B cell (primary cell): Measurements from ENCODE around the gene PCGF1.

Experiments used
- CTCF ChIP-seq: fragments of 200-600 bp; IDR thresholded peaks from one replicate; pipeline ENCODE4 v1.8.0; 2022; ENCODE audit warnings: antibody characterized with exemption, mild to moderate bottlenecking
- EZH2 ChIP-seq: IDR thresholded peaks from 2 replicates; pipeline ENCODE4 v1.6.1; 2012; ENCODE audit warnings: borderline replicate concordance, low read depth, mild to moderate bottlenecking, moderate library complexity, low read length; ENCODE audit not compliant: insufficient read depth, poor library complexity, severe bottlenecking

- TF ChIP-seq CTCF = no peak
- no peak for TF ChIP-seq EZH2
Measured at GRCh38 chr2:74491648-74492544, 15.6 kb downstream of the PCGF1 start.
